H9 (cell line): Measurements from ENCODE around the gene RARA. TPM values are rescaled to one million over a fixed set of nuclear protein-coding genes. Genes with fewer than 3 reads are reported as not detected.
"Not testable (repeated sequence)": the region's sequence is repeated elsewhere in the genome, so short reads cannot be mapped to it uniquely, and the experiment has no call there.

Source experiments
- DNase-seq: peaks from one replicate; pipeline ENCODE4 v3.0.0-alpha.2; 2017
- H2AFZ ChIP-seq: one replicate; pipeline ENCODE4 v1.6.1; 2013; ENCODE audit warnings: mild to moderate bottlenecking, low read length, control low read depth, moderate library complexity
- H2AK5ac ChIP-seq: 2 replicates; pipeline ENCODE4 v1.6.1; 2013; ENCODE audit warnings: low read length, control low read depth, mixed read lengths; ENCODE audit not compliant: insufficient read length
- H2BK120ac ChIP-seq: one replicate; pipeline ENCODE4 v1.6.1; 2013; ENCODE audit warnings: low read depth, mild to moderate bottlenecking, low read length, control low read depth, inconsistent platforms; ENCODE audit not compliant: poor library complexity, severe bottlenecking
- H2BK12ac ChIP-seq: 2 replicates; pipeline ENCODE4 v1.6.1; 2013; ENCODE audit warnings: low read length, control low read depth, mixed read lengths, low read depth; ENCODE audit not compliant: insufficient read length
- H2BK15ac ChIP-seq: 2 replicates; pipeline ENCODE4 v1.6.1; 2013; ENCODE audit warnings: low read depth, low read length, control low read depth
- H2BK20ac ChIP-seq: one replicate; pipeline ENCODE4 v1.6.1; 2013; ENCODE audit warnings: low read depth, mild to moderate bottlenecking, low read length, control low read depth, inconsistent platforms; ENCODE audit not compliant: poor library complexity, severe bottlenecking
- H2BK5ac ChIP-seq: 2 replicates; pipeline ENCODE4 v1.6.1; 2013; ENCODE audit warnings: low read length, control low read depth, mixed read lengths; ENCODE audit not compliant: insufficient read length
- H3K14ac ChIP-seq: 2 replicates; pipeline ENCODE4 v1.6.1; 2013; ENCODE audit warnings: low read length, control low read depth; ENCODE audit not compliant: insufficient read depth
- H3K18ac ChIP-seq: 2 replicates; pipeline ENCODE4 v1.6.1; 2013; ENCODE audit warnings: low read depth, mild to moderate bottlenecking, mixed read lengths, low read length, control low read depth; ENCODE audit not compliant: insufficient read length
- H3K23ac ChIP-seq: 2 replicates; pipeline ENCODE4 v1.6.1; 2013; ENCODE audit warnings: low read length, control low read depth, mixed read lengths, low read depth; ENCODE audit not compliant: insufficient read length
- H3K23me2 ChIP-seq: 2 replicates; pipeline ENCODE4 v1.6.1; 2013; ENCODE audit warnings: low read depth, mild to moderate bottlenecking, mixed read lengths, low read length, control low read depth; ENCODE audit not compliant: insufficient read length, poor library complexity, severe bottlenecking
- H3K27ac ChIP-seq: 2 replicates; pipeline ENCODE4 v1.5.1; 2013; ENCODE audit warnings: low read length, control low read depth, mixed read lengths, low read depth; ENCODE audit not compliant: insufficient read length
- H3K27me3 ChIP-seq: 2 replicates; pipeline ENCODE4 v1.6.1; 2013; ENCODE audit warnings: low read length, control low read depth, inconsistent platforms; ENCODE audit not compliant: insufficient read depth
- H3K4ac ChIP-seq: 2 replicates; pipeline ENCODE4 v1.6.1; 2013; ENCODE audit warnings: low read depth, mild to moderate bottlenecking, control low read depth, inconsistent platforms, low read length, moderate library complexity
- H3K4me1 ChIP-seq: 2 replicates; pipeline ENCODE4 v1.6.1; 2013; ENCODE audit warnings: low read length, control low read depth, inconsistent platforms; ENCODE audit not compliant: insufficient read depth
- H3K4me2 ChIP-seq: 2 replicates; pipeline ENCODE4 v1.6.1; 2013; ENCODE audit warnings: low read length, control low read depth, mixed read lengths; ENCODE audit not compliant: insufficient read length, insufficient read depth
- H3K56ac ChIP-seq: 2 replicates; pipeline ENCODE4 v1.6.1; 2013; ENCODE audit warnings: low read depth, mild to moderate bottlenecking, mixed read lengths, low read length, control low read depth; ENCODE audit not compliant: insufficient read length
- H3K79me1 ChIP-seq: 2 replicates; pipeline ENCODE4 v1.6.1; 2013; ENCODE audit warnings: low read depth, mild to moderate bottlenecking, moderate library complexity, low read length, control low read depth, inconsistent platforms; ENCODE audit not compliant: insufficient read depth, poor library complexity, severe bottlenecking
- H3K79me2 ChIP-seq: 2 replicates; pipeline ENCODE4 v1.6.1; 2013; ENCODE audit warnings: low read length, control low read depth, inconsistent platforms; ENCODE audit not compliant: insufficient read depth
- H3K9ac ChIP-seq: 2 replicates; pipeline ENCODE4 v1.6.1; 2013; ENCODE audit warnings: low read length, control low read depth, mixed read lengths; ENCODE audit not compliant: insufficient read length; ENCODE audit errors: extremely low read depth
- H3K9me3 ChIP-seq: one replicate; pipeline ENCODE4 v1.6.1; 2013; ENCODE audit warnings: low read depth, low read length, inconsistent platforms; ENCODE audit not compliant: control insufficient read depth
- H3T11ph ChIP-seq: one replicate; pipeline ENCODE4 v1.6.1; 2013; ENCODE audit warnings: mild to moderate bottlenecking, low read length, control low read depth, inconsistent platforms
- H4K20me1 ChIP-seq: one replicate; pipeline ENCODE4 v1.6.1; 2013; ENCODE audit not compliant: control insufficient read depth, insufficient read length, insufficient read depth
- H4K5ac ChIP-seq: 2 replicates; pipeline ENCODE4 v1.6.1; 2013; ENCODE audit warnings: low read depth, mild to moderate bottlenecking, mixed read lengths, low read length, control low read depth; ENCODE audit not compliant: insufficient read length
- H4K8ac ChIP-seq: replicated peaks from 2 replicates; pipeline ENCODE4 v1.6.1; 2013; ENCODE audit warnings: low read length, control low read depth, mixed read lengths, low read depth; ENCODE audit not compliant: insufficient read length
- H4K91ac ChIP-seq: 2 replicates; pipeline ENCODE4 v1.6.1; 2013; ENCODE audit warnings: low read depth, mild to moderate bottlenecking, moderate library complexity, mixed read lengths, low read length, control low read depth; ENCODE audit not compliant: insufficient read length
- H3K27ac Mint-ChIP-seq, 3 experiments: 2 replicates in 2 of 3; 3 replicates in 1 of 3; pipeline ENCODE4 v1.8.0; 2020 to 2021; ENCODE audit warnings: mixed read lengths in 3 of 3, mild to moderate bottlenecking in 1 of 3, moderate library complexity in 1 of 3
- H3K27me3 Mint-ChIP-seq: 2 replicates; pipeline ENCODE4 v1.8.0; 2021; ENCODE audit warnings: low read depth, mild to moderate bottlenecking, moderate library complexity, mixed read lengths
- H3K36me3 Mint-ChIP-seq, 3 experiments: 2 replicates in 2 of 3; 3 replicates in 1 of 3; pipeline ENCODE4 v1.8.0; 2020 to 2021; ENCODE audit warnings: low read depth in 3 of 3, mixed read lengths in 3 of 3; ENCODE audit not compliant: insufficient read depth in 1 of 3
- H3K4me1 Mint-ChIP-seq, 2 experiments: 2 replicates each; pipeline ENCODE4 v1.8.0; 2020; ENCODE audit warnings: mixed read lengths in 2 of 2
- H3K4me3 Mint-ChIP-seq, 2 experiments: 2 replicates in 1 of 2; 3 replicates in 1 of 2; pipeline ENCODE4 v1.8.0; 2020 to 2021; ENCODE audit warnings: mild to moderate bottlenecking in 2 of 2, mixed read lengths in 2 of 2, moderate library complexity in 1 of 2
- H3K9me3 Mint-ChIP-seq, 2 experiments: 2 replicates in 1 of 2; 3 replicates in 1 of 2; pipeline ENCODE4 v1.8.0; 2020; ENCODE audit warnings: mild to moderate bottlenecking in 2 of 2, mixed read lengths in 2 of 2, moderate library complexity in 1 of 2
- CTCF ChIP-seq: fragments of 200-600 bp; sonication (generic); conservative IDR thresholded peaks from 3 replicates; pipeline ENCODE4 v1.8.0; 2021; ENCODE audit warnings: antibody characterized with exemption, mild to moderate bottlenecking
- WGBS: extraction: QIAGEN DNeasy Blood & Tissue Kit; methylation state at CpG from one replicate; pipeline ENCODE4 v1.1.7; 2013; ENCODE audit warnings: missing lambda C conversion rate, low lambda C conversion rate, mixed read lengths; ENCODE audit not compliant: insufficient read length; ENCODE audit errors: extremely low coverage; 5-methylcytosine and 5-hydroxymethylcytosine counted together
- total RNA-seq: library from RNA; stranded (reverse); gene quantifications from 2 replicates; pipeline ENCODE4 v1.2.1, GENCODE V29; 2021

Gene RARA
- total RNA-seq, 1 experiment from 2014 or later: 17.6 TPM

DNA sequence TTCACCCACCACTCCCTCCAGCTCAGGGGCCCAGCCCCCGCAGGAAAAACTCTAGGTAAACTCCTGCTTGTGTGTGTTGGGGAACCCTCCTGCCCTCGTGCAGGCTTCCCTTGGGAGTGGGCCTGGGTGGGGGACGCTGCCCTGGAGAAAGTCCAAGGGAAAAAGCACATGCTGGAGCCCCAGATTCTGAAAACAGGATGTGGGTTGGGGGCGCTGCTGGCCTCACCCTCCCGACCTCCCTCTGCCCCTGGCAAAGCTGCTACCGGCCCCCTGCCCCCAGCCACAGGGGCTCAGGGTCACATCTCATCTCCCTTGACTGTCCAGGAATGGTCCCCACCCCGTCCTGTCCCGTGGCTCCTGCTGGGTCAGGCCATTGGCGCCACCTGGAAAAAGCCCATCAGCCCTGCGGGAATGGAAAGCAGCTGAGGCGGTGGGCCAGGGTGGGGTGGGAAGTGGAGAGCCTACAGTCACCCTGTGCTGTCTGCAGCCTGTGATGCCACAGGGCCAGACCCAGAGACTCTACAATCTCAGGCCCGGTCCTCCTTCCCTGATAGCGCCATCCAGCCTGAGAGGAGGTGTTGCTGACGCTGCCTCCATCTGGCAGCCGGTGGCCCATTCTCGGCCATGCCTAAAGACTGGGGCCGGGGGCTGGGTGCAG lies 58.0 kb downstream of the RARA start:
- Histone ChIP-seq H4K5ac (no peak overlapping the region), H3K23ac (no peak overlapping the region), H3K79me2 (no peaks in the 10 kb centered on the region), H3K56ac (no peak overlapping the region), H3K4me1 (peaks cover 3% of the 10 kb centered on the region), H4K8ac (no peak overlapping the region), H3K27me3 (peaks cover 9% of the 10 kb centered on the region; the same call in 1 of the 2 replicates), H2BK12ac (no peak overlapping the region), H3K9me3 (no peaks in the 10 kb centered on the region), H3T11ph (no peak overlapping the region), H3K23me2 (peaks cover 10% of the 10 kb centered on the region), H2AK5ac (no peak overlapping the region), H2BK15ac (no peak overlapping the region), H2AFZ (no peak overlapping the region), H4K91ac (no peak overlapping the region), H4K20me1 (no peaks in the 10 kb centered on the region), H2BK5ac (no peak overlapping the region), H2BK20ac (no peak overlapping the region), H3K4ac (no peak overlapping the region), H2BK120ac (no peak overlapping the region), H3K4me2 (no peak overlapping the region), H3K14ac (no peak overlapping the region; the same call in 1 of the 2 replicates), H3K79me1 (no peaks in the 10 kb centered on the region), H3K18ac (no peak overlapping the region), H3K9ac (no peak overlapping the region), H3K27ac (no peak overlapping the region)
- peaks cover 28% of the 10 kb centered on the region for H3K27me3 Mint-ChIP-seq
- H3K27ac Mint-ChIP-seq: no peak overlapping the region
- no CpG with 5 or more reads among the region's 17 CpGs for WGBS
- H3K9me3 Mint-ChIP-seq: peaks cover 2 to 6% of the 10 kb centered on the region in 2 experiments; a peak in 4 of 5 replicates
- H3K4me3 Mint-ChIP-seq: no peak overlapping the region
- H3K36me3 Mint-ChIP-seq: peaks cover 0 to 5% (median 2%) of the 10 kb centered on the region in 3 experiments; a peak in 4 of 7 replicates
- TF ChIP-seq CTCF: no peak
- no peak for DNase-seq
- H3K4me1 Mint-ChIP-seq: peaks cover 11 to 26% of the 10 kb centered on the region in 2 experiments

DNA sequence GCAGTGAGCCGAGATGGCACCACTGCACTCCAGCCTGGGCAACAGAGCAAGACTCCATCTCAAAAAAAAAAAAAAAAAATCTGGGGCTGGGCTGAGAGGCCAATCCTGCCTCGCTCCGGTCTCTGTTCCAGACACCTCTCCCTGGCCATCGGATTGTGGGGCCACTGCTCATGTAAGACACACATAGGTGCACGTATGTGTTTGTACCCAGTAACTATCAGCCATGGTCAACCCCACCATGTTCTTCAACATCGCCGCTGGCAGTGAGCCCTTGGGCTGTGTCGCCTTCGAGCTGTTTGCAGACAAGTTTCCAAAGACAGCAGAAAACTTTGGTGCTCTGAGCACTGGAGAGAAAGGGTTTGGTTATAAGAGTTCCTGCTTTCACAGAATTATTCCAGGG lies 58.7 kb downstream of the RARA start:
- Mint-ChIP-seq H3K27me3 (peaks cover 22% of the 10 kb centered on the region), H3K4me1 (peaks cover 7 to 20% of the 10 kb centered on the region in 2 experiments)
- not testable (repeated sequence) for H3K4me2 ChIP-seq, H2BK12ac ChIP-seq, H3K9me3 ChIP-seq, H3T11ph ChIP-seq, H3K18ac ChIP-seq, H3K23ac ChIP-seq, H2BK5ac ChIP-seq, H4K8ac ChIP-seq, H3K79me1 ChIP-seq, H3K27me3 ChIP-seq, DNase-seq, H4K91ac ChIP-seq, H3K56ac ChIP-seq, H4K5ac ChIP-seq, H2BK15ac ChIP-seq, H3K14ac ChIP-seq, H3K4ac ChIP-seq, H3K4me1 ChIP-seq, H2AFZ ChIP-seq, H3K36me3 Mint-ChIP-seq, H3K27ac Mint-ChIP-seq, H3K27ac ChIP-seq, H2AK5ac ChIP-seq, H3K4me3 Mint-ChIP-seq, H2BK20ac ChIP-seq, H4K20me1 ChIP-seq, H3K9ac ChIP-seq, H3K79me2 ChIP-seq, H2BK120ac ChIP-seq, H3K9me3 Mint-ChIP-seq
- H3K23me2 ChIP-seq: peaks cover 10% of the 10 kb centered on the region
- WGBS: no CpG with 5 or more reads among the region's 9 CpGs
